Stomach smooth muscle (tissue), 2 donors: ENCODE measurements around the gene SLC27A4.

Experiments used
- H3K27ac ChIP-seq: one replicate; pipeline ENCODE4 v1.7.0; 2013; ENCODE audit warnings: mild to moderate bottlenecking, low read length, inconsistent platforms
- H3K27me3 ChIP-seq, 2 donors: one replicate each; pipeline ENCODE4 v1.7.0; 2013; ENCODE audit warnings: low read length in 2 of 2; ENCODE audit not compliant: insufficient read depth in 2 of 2, control insufficient read depth in 1 of 2
- H3K36me3 ChIP-seq, 2 donors: one replicate each; pipeline ENCODE4 v1.7.0; 2013; ENCODE audit warnings: low read length in 2 of 2; ENCODE audit not compliant: control insufficient read depth in 2 of 2, insufficient read depth in 2 of 2
- H3K4me1 ChIP-seq: one replicate; pipeline ENCODE4 v1.7.0; 2013; ENCODE audit warnings: low read length; ENCODE audit not compliant: control insufficient read depth, insufficient read depth
- H3K4me3 ChIP-seq, 2 donors: one replicate each; pipeline ENCODE4 v1.7.0; 2013; ENCODE audit warnings: low read length in 2 of 2
- H3K9ac ChIP-seq, 2 donors: one replicate each; pipeline ENCODE4 v1.7.0; 2013; ENCODE audit warnings: low read length in 2 of 2, mild to moderate bottlenecking in 1 of 2
- H3K9me3 ChIP-seq, 2 donors: one replicate each; pipeline ENCODE4 v1.7.0; 2013; ENCODE audit warnings: low read length in 2 of 2; ENCODE audit not compliant: control insufficient read depth in 2 of 2
- donor health status: healthy.
- donor health status: Pancreatic carcinoma.

SLC27A4 gene

DNA sequence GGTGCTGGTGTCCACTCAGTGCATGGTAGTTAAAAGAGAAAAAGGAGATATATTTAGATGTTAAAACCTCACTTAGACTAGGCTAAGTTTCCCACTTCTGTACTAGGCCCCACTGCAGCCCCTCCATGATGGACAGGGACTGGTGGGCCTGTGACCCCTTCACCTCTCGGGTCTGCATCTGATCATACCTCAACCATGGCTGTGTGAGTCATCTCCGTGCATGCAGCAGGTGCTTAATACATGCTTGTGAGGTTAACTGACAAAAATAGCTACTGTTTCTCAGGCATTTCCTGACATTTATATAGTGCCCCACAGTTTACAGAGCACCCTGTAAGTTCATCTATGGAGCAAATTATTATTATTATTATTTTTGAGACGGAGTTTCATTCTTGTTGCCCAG, 22.4 kb downstream of the SLC27A4 start:
- Histone ChIP-seq H3K36me3 (peaks cover 0 to 2% of the 10 kb centered on the region in 2 donors), H3K9ac (peak overlapping the region in 1 of 2 donors; percentile 58), H3K27me3 (no peaks in the 10 kb centered on the region), H3K9me3 (no peaks in the 10 kb centered on the region), H3K4me1 (peaks cover 21% of the 10 kb centered on the region), H3K4me3 (peak overlapping the region in 1 of 2 donors; percentile 78), H3K27ac (peak overlapping the region; percentile 53)

DNA sequence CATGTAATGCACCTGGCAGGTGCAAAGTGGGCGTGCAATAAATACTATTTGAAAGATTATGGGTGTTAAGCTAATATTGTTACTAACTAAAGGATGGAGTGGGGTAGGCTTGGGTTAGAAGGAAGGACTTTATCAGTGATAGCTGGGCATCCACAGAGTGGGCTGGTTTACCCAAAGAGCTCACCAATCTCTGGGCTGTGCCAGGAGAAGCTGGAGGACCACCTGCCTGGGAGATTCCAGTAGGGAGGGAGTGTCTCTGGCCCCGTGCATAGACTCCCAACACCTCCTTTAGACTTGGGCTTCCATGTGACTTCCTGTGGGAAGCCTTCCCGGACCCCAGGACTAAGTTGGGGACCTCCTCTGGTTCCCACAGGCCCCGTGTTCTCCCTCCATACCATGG, 25.2 kb downstream of the SLC27A4 start:
- H3K27ac ChIP-seq = no peak overlapping the region
- H3K4me1 ChIP-seq = peaks cover 24% of the 10 kb centered on the region
- peak overlapping the region; percentile 69 to 71 for H3K4me3 ChIP-seq

DNA sequence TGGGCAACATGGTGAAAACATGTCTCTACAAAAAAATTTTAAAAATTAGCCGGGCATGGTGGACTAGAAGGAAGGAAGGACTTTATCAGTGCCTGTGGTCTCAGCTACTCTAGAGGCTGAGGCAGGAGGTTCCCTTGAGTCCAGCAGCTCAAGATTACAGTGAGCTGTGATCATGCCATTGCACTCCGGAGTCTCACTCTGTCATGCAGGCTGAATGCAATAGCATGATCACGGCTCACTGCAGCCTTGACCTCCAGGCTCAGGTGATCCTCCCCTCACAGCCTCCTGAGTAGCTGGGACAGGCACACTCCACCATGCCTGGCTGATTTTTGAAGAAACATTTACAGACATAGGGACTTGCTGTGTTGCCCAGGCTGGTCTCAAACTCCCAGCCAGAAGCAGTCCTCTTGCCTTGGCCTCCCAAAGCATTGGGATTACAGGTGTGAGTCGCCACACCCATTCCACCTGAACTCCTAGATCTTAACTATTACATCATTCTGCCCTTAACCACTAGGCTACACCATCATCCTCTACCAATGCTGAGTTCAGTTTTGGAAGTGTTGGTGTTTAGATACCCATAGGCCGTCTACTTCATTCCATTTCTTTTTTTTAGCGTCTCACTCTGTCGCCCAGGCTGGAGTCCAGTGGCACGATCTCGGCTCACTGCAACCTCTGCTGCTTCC, 28.8 kb downstream of the SLC27A4 start:
- Histone ChIP-seq H3K36me3 (peaks cover 0 to 5% of the 10 kb centered on the region in 2 donors), H3K4me1 (peaks cover 29% of the 10 kb centered on the region), H3K4me3 (no peak overlapping the region), H3K9ac (no peak overlapping the region), H3K27me3 (no peaks in the 10 kb centered on the region), H3K9me3 (no peaks in the 10 kb centered on the region), H3K27ac (no peak overlapping the region)

More for the DNA sequence above, 25.2 kb downstream of the SLC27A4 start:
- Histone ChIP-seq H3K9me3 (no peaks in the 10 kb centered on the region), H3K9ac (peak overlapping the region; percentile 29 to 69), H3K36me3 (peaks cover 0 to under 1% of the 10 kb centered on the region in 2 donors), H3K27me3 (no peaks in the 10 kb centered on the region)

DNA sequence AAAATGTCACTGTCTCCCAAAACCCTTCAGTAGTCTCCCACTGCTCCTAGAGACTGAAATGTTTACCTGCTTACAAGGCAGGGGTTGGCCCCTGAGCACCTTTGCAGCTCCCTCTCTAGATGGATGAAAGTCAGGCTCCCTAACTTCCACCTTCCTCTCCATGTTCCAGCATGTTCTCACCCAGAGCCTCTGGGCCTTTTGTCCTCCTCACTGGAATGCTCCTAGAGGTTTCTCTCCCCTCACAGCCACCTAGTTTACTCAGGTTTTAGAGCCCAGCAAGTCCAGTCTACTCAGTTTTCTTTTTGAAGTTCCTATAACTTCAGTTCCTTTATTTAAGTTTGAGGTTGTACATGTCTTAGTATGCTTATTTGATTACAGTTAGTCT, 30.0 kb downstream of the SLC27A4 start:
- no peaks in the 10 kb centered on the region for H3K27me3 ChIP-seq
- H3K4me1 ChIP-seq = peaks cover 21% of the 10 kb centered on the region
- H3K36me3 ChIP-seq = peaks cover 0 to 7% of the 10 kb centered on the region in 2 donors
- H3K9ac ChIP-seq = peak overlapping the region; percentile 95
- peak overlapping the region; percentile 88 to 99 for H3K4me3 ChIP-seq
- peak overlapping the region; percentile 89 for H3K27ac ChIP-seq
- no peaks in the 10 kb centered on the region for H3K9me3 ChIP-seq

DNA sequence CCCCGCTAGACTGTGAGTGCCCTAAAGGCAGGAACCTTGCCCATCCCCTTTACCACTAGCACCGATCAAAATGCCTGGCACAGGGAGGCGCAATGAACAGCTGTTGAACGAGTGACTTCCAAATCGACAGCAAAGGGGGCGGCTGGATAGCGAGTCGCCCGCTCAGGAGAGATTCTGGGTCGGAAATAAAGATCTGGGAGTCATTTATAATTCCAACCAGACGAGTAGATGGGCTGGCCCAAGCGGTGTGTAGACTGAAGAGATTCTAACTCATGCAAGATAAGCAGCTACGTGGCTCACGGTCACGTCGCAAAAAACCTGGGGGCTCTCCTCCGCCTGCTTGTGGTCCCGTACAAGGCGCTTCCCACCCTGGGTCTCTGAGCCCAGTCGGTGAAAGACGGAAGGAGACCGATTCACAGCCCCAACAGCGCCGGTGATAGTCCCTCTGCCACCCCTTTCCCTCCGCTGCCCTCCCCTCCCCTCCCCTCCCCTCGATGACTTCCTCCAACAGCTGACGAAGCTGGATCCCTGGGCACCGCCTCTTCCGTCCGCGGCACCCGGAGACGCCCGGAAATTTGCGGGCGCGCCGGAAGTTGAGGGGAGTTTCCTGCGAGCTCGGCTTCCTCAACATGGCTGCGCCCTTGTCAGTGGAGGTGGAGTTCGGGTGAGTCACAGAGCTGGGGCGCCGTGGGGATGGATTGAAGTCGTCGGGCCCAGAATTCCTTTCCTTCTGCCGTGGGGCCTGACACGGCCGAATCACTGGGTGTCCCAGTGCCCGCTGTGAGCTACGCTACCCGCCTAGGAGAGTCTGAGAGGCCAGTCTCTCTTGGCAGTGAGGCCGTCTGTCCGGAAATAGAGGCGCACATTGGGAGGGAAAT, 30.7 kb downstream of the SLC27A4 start, which contains the start of gene URM1:
TSS of gene URM1 (plus strand) at position 623 of the 878 bp plus-strand sequence. CDS start at position 630, 7 bp downstream.
- no peaks in the 10 kb centered on the region for H3K27me3 ChIP-seq
- H3K9me3 ChIP-seq = no peaks in the 10 kb centered on the region
- H3K27ac ChIP-seq = peak within 1 kb of the TSS; percentile 89
- H3K9ac ChIP-seq = peak within 1 kb of the TSS; percentile 95 to 98
- H3K4me3 ChIP-seq = peak within 1 kb of the TSS; percentile 88 to 99
- H3K4me1 ChIP-seq = peaks cover 20% of the 10 kb centered on the region
- H3K36me3 ChIP-seq = peaks cover 0 to 7% of the 10 kb centered on the region in 2 donors

DNA sequence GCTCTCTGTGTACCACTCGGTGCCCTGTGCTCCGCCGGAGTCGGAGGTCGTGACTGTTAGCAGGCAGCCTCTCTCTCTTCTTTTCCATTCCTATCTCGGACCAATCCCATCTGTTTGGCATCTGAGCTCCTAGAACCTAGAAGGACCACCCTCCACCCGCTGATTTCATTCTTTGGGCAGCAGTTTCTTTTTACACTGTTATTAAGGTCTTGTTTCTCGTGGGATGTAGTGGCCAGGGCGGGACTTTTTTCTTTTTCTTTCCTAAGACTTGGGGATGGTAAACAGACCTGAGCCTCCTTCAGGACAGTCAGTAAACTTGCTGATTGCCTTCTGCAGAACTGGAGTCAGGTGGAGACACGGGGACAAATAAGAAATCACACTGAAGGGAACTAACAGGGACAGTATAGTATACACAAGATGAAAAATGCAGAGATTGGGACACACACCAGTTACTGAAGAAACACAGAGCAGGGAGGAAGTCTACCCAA, 31.3 kb downstream of the SLC27A4 start:
- peak overlapping the region; percentile 89 for H3K27ac ChIP-seq
- peaks cover 0 to 7% of the 10 kb centered on the region in 2 donors for H3K36me3 ChIP-seq
- H3K4me1 ChIP-seq = peaks cover 20% of the 10 kb centered on the region
- H3K9ac ChIP-seq = peak overlapping the region; percentile 78 to 98
- H3K27me3 ChIP-seq = no peaks in the 10 kb centered on the region
- H3K4me3 ChIP-seq = peak overlapping the region; percentile 75 to 99
- H3K9me3 ChIP-seq = no peaks in the 10 kb centered on the region

DNA sequence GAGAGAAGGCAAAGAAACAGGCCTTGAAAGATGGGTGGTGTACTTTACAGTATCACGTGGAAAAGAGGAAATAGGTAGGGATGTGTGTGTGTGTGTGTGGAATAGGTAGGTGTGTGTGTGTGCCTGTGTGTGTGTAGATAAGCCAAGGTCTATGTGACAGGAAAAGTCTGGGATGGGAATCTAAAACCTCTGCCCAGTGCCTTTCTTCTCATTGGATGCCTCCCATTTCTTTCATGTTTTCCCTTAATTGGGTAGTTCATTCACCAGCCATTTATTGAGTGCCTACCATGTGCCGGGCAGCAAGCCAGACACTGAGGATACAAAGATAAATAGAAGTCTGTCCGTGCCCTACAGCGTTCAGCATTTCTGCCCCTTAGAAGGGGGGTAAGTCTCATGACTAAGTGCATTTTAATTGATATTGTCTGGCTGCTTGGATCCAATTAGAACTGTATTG, 31.9 kb downstream of the SLC27A4 start:
- Histone ChIP-seq H3K27ac (no peak overlapping the region), H3K4me1 (peaks cover 20% of the 10 kb centered on the region), H3K9ac (peak overlapping the region; percentile 78 to 98), H3K36me3 (peaks cover 0 to 7% of the 10 kb centered on the region in 2 donors), H3K9me3 (no peaks in the 10 kb centered on the region), H3K27me3 (no peaks in the 10 kb centered on the region), H3K4me3 (peak overlapping the region; percentile 75 to 99)

DNA sequence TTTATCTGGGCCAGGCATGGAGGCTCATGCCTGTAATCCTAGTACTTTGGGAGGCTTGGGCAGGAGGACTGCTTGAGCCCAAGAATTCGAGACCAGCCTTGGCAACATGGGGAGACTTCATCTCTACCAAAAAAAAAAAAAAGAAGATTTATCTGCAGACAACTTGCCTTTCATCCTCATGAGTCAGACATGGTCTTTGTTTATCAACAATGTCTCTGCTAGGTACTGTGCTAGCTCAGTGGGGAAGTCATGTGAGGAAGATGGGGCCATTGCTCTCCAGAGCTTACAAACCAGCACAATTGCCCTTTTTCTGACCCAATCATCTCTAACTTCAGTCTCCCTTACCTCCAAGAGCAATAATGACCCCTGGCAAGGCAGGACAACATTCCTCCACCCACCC, 32.5 kb downstream of the SLC27A4 start:
- H3K4me3 ChIP-seq = no peak overlapping the region
- H3K4me1 ChIP-seq = peaks cover 20% of the 10 kb centered on the region
- no peak overlapping the region for H3K9ac ChIP-seq

DNA sequence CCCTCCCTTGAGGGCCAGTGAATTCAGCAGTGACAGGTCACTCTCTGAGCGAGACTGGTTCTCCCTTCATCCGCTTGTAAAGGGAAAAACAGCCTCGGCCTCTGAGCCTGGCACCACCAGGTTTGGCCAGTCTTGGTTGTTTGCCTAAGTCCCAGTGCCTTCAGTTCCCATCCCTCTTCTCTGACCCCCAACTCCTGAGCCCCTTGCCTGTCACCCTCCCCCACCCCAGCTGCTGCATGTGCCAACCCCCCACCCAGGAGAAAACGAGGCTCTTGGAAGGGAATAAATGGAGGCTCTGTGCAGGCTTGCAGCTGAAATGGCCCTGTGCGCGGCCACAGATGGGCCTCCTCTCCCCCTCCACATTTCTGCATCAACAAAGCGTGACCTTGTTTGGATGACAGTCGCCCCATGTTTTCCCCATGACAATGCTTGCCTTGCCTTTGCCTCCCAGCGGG, 33.9 kb downstream of the SLC27A4 start:
- Histone ChIP-seq H3K27ac (no peak overlapping the region), H3K4me1 (peaks cover 20% of the 10 kb centered on the region), H3K9me3 (no peaks in the 10 kb centered on the region), H3K36me3 (peaks cover 10 to 11% of the 10 kb centered on the region in 2 donors), H3K9ac (no peak overlapping the region), H3K4me3 (no peak overlapping the region), H3K27me3 (no peaks in the 10 kb centered on the region)

More for the DNA sequence above, 32.5 kb downstream of the SLC27A4 start:
- no peaks in the 10 kb centered on the region for H3K27me3 ChIP-seq
- peaks cover 2 to 8% of the 10 kb centered on the region in 2 donors for H3K36me3 ChIP-seq
- H3K9me3 ChIP-seq = no peaks in the 10 kb centered on the region
- no peak overlapping the region for H3K27ac ChIP-seq

DNA sequence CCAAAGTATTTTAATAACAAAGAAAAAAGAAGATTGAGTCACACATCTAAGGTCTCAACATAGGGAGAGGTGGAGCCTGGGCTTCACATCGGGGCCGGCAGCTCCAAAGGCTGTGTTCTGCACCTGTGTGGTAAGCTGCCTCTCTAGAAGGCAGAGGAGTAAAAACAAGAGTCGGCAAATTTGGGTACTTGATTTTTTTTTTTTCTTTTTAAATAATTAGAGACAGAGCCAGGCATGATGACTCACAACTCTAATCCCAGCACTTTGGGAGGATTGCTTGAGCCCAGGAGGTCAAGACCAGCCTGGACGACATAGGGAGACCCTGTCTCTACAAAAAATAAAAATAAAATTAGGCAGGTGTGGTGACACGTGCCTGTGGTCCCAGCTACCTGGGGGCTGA, 35.5 kb downstream of the SLC27A4 start:
- peaks cover 10 to 16% of the 10 kb centered on the region in 2 donors for H3K36me3 ChIP-seq
- H3K9ac ChIP-seq = no peak overlapping the region
- no peaks in the 10 kb centered on the region for H3K9me3 ChIP-seq
- no peaks in the 10 kb centered on the region for H3K27me3 ChIP-seq
- no peak overlapping the region for H3K27ac ChIP-seq
- peaks cover 14% of the 10 kb centered on the region for H3K4me1 ChIP-seq
- no peak overlapping the region for H3K4me3 ChIP-seq
